H9 (cell line): Measurements from ENCODE around the gene DNAAF1. TPM values are rescaled to one million over a fixed set of nuclear protein-coding genes. Genes with fewer than 3 reads are reported as not detected.

Experiments
- DNase-seq: peaks from one replicate; pipeline ENCODE4 v3.0.0-alpha.2; 2017
- H2AFZ ChIP-seq: one replicate; pipeline ENCODE4 v1.6.1; 2013; ENCODE audit warnings: mild to moderate bottlenecking, low read length, control low read depth, moderate library complexity
- H2AK5ac ChIP-seq: 2 replicates; pipeline ENCODE4 v1.6.1; 2013; ENCODE audit warnings: low read length, control low read depth, mixed read lengths; ENCODE audit not compliant: insufficient read length
- H2BK120ac ChIP-seq: one replicate; pipeline ENCODE4 v1.6.1; 2013; ENCODE audit warnings: low read depth, mild to moderate bottlenecking, low read length, control low read depth, inconsistent platforms; ENCODE audit not compliant: poor library complexity, severe bottlenecking
- H2BK12ac ChIP-seq: 2 replicates; pipeline ENCODE4 v1.6.1; 2013; ENCODE audit warnings: low read length, control low read depth, mixed read lengths, low read depth; ENCODE audit not compliant: insufficient read length
- H2BK15ac ChIP-seq: 2 replicates; pipeline ENCODE4 v1.6.1; 2013; ENCODE audit warnings: low read depth, low read length, control low read depth
- H2BK20ac ChIP-seq: one replicate; pipeline ENCODE4 v1.6.1; 2013; ENCODE audit warnings: low read depth, mild to moderate bottlenecking, low read length, control low read depth, inconsistent platforms; ENCODE audit not compliant: poor library complexity, severe bottlenecking
- H2BK5ac ChIP-seq: 2 replicates; pipeline ENCODE4 v1.6.1; 2013; ENCODE audit warnings: low read length, control low read depth, mixed read lengths; ENCODE audit not compliant: insufficient read length
- H3K14ac ChIP-seq: 2 replicates; pipeline ENCODE4 v1.6.1; 2013; ENCODE audit warnings: low read length, control low read depth; ENCODE audit not compliant: insufficient read depth
- H3K18ac ChIP-seq: 2 replicates; pipeline ENCODE4 v1.6.1; 2013; ENCODE audit warnings: low read depth, mild to moderate bottlenecking, mixed read lengths, low read length, control low read depth; ENCODE audit not compliant: insufficient read length
- H3K23ac ChIP-seq: 2 replicates; pipeline ENCODE4 v1.6.1; 2013; ENCODE audit warnings: low read length, control low read depth, mixed read lengths, low read depth; ENCODE audit not compliant: insufficient read length
- H3K23me2 ChIP-seq: 2 replicates; pipeline ENCODE4 v1.6.1; 2013; ENCODE audit warnings: low read depth, mild to moderate bottlenecking, mixed read lengths, low read length, control low read depth; ENCODE audit not compliant: insufficient read length, poor library complexity, severe bottlenecking
- H3K27ac ChIP-seq: 2 replicates; pipeline ENCODE4 v1.5.1; 2013; ENCODE audit warnings: low read length, control low read depth, mixed read lengths, low read depth; ENCODE audit not compliant: insufficient read length
- H3K27me3 ChIP-seq: 2 replicates; pipeline ENCODE4 v1.6.1; 2013; ENCODE audit warnings: low read length, control low read depth, inconsistent platforms; ENCODE audit not compliant: insufficient read depth
- H3K4ac ChIP-seq: 2 replicates; pipeline ENCODE4 v1.6.1; 2013; ENCODE audit warnings: low read depth, mild to moderate bottlenecking, control low read depth, inconsistent platforms, low read length, moderate library complexity
- H3K4me1 ChIP-seq: 2 replicates; pipeline ENCODE4 v1.6.1; 2013; ENCODE audit warnings: low read length, control low read depth, inconsistent platforms; ENCODE audit not compliant: insufficient read depth
- H3K4me2 ChIP-seq: 2 replicates; pipeline ENCODE4 v1.6.1; 2013; ENCODE audit warnings: low read length, control low read depth, mixed read lengths; ENCODE audit not compliant: insufficient read length, insufficient read depth
- H3K56ac ChIP-seq: 2 replicates; pipeline ENCODE4 v1.6.1; 2013; ENCODE audit warnings: low read depth, mild to moderate bottlenecking, mixed read lengths, low read length, control low read depth; ENCODE audit not compliant: insufficient read length
- H3K79me1 ChIP-seq: 2 replicates; pipeline ENCODE4 v1.6.1; 2013; ENCODE audit warnings: low read depth, mild to moderate bottlenecking, moderate library complexity, low read length, control low read depth, inconsistent platforms; ENCODE audit not compliant: insufficient read depth, poor library complexity, severe bottlenecking
- H3K79me2 ChIP-seq: 2 replicates; pipeline ENCODE4 v1.6.1; 2013; ENCODE audit warnings: low read length, control low read depth, inconsistent platforms; ENCODE audit not compliant: insufficient read depth
- H3K9ac ChIP-seq: 2 replicates; pipeline ENCODE4 v1.6.1; 2013; ENCODE audit warnings: low read length, control low read depth, mixed read lengths; ENCODE audit not compliant: insufficient read length; ENCODE audit errors: extremely low read depth
- H3K9me3 ChIP-seq: one replicate; pipeline ENCODE4 v1.6.1; 2013; ENCODE audit warnings: low read depth, low read length, inconsistent platforms; ENCODE audit not compliant: control insufficient read depth
- H3T11ph ChIP-seq: one replicate; pipeline ENCODE4 v1.6.1; 2013; ENCODE audit warnings: mild to moderate bottlenecking, low read length, control low read depth, inconsistent platforms
- H4K20me1 ChIP-seq: one replicate; pipeline ENCODE4 v1.6.1; 2013; ENCODE audit not compliant: control insufficient read depth, insufficient read length, insufficient read depth
- H4K5ac ChIP-seq: 2 replicates; pipeline ENCODE4 v1.6.1; 2013; ENCODE audit warnings: low read depth, mild to moderate bottlenecking, mixed read lengths, low read length, control low read depth; ENCODE audit not compliant: insufficient read length
- H4K8ac ChIP-seq: replicated peaks from 2 replicates; pipeline ENCODE4 v1.6.1; 2013; ENCODE audit warnings: low read length, control low read depth, mixed read lengths, low read depth; ENCODE audit not compliant: insufficient read length
- H4K91ac ChIP-seq: 2 replicates; pipeline ENCODE4 v1.6.1; 2013; ENCODE audit warnings: low read depth, mild to moderate bottlenecking, moderate library complexity, mixed read lengths, low read length, control low read depth; ENCODE audit not compliant: insufficient read length
- H3K27ac Mint-ChIP-seq, 3 experiments: 2 replicates in 2 of 3; 3 replicates in 1 of 3; pipeline ENCODE4 v1.8.0; 2020 to 2021; ENCODE audit warnings: mixed read lengths in 3 of 3, mild to moderate bottlenecking in 1 of 3, moderate library complexity in 1 of 3
- H3K27me3 Mint-ChIP-seq: 2 replicates; pipeline ENCODE4 v1.8.0; 2021; ENCODE audit warnings: low read depth, mild to moderate bottlenecking, moderate library complexity, mixed read lengths
- H3K36me3 Mint-ChIP-seq, 3 experiments: 2 replicates in 2 of 3; 3 replicates in 1 of 3; pipeline ENCODE4 v1.8.0; 2020 to 2021; ENCODE audit warnings: low read depth in 3 of 3, mixed read lengths in 3 of 3; ENCODE audit not compliant: insufficient read depth in 1 of 3
- H3K4me1 Mint-ChIP-seq, 2 experiments: 2 replicates each; pipeline ENCODE4 v1.8.0; 2020; ENCODE audit warnings: mixed read lengths in 2 of 2
- H3K4me3 Mint-ChIP-seq, 2 experiments: 2 replicates in 1 of 2; 3 replicates in 1 of 2; pipeline ENCODE4 v1.8.0; 2020 to 2021; ENCODE audit warnings: mild to moderate bottlenecking in 2 of 2, mixed read lengths in 2 of 2, moderate library complexity in 1 of 2
- H3K9me3 Mint-ChIP-seq, 2 experiments: 2 replicates in 1 of 2; 3 replicates in 1 of 2; pipeline ENCODE4 v1.8.0; 2020; ENCODE audit warnings: mild to moderate bottlenecking in 2 of 2, mixed read lengths in 2 of 2, moderate library complexity in 1 of 2
- CTCF ChIP-seq: fragments of 200-600 bp; sonication (generic); conservative IDR thresholded peaks from 3 replicates; pipeline ENCODE4 v1.8.0; 2021; ENCODE audit warnings: antibody characterized with exemption, mild to moderate bottlenecking
- WGBS: extraction: QIAGEN DNeasy Blood & Tissue Kit; methylation state at CpG from one replicate; pipeline ENCODE4 v1.1.7; 2013; ENCODE audit warnings: missing lambda C conversion rate, low lambda C conversion rate, mixed read lengths; ENCODE audit not compliant: insufficient read length; ENCODE audit errors: extremely low coverage; 5-methylcytosine and 5-hydroxymethylcytosine counted together
- total RNA-seq: library from RNA; stranded (reverse); gene quantifications from 2 replicates; pipeline ENCODE4 v1.2.1, GENCODE V29; 2021

Gene DNAAF1
- total RNA-seq, 1 experiment from 2014 or later = not detected

GRCh38 chr16:84199097-84199496 is 54.0 kb downstream of the DNAAF1 start:
- Histone ChIP-seq H4K5ac (no peak overlapping the region), H3K18ac (no peak overlapping the region), H3T11ph (no peak overlapping the region), H3K4ac (no peak overlapping the region), H4K20me1 (no peaks in the 10 kb centered on the region), H2AFZ (no peak overlapping the region), H4K8ac (no peak overlapping the region), H3K79me2 (no peaks in the 10 kb centered on the region), H4K91ac (no peak overlapping the region), H3K9me3 (no peaks in the 10 kb centered on the region), H3K27ac (no peak overlapping the region), H2BK5ac (no peak overlapping the region), H2BK120ac (no peak overlapping the region), H3K9ac (no peak overlapping the region), H3K23ac (no peak overlapping the region), H2BK12ac (no peak overlapping the region), H3K79me1 (no peaks in the 10 kb centered on the region), H2BK20ac (no peak overlapping the region), H3K23me2 (no peaks in the 10 kb centered on the region), H3K56ac (no peak overlapping the region), H3K4me1 (no peaks in the 10 kb centered on the region; the same call in 1 of the 2 replicates), H3K27me3 (no peaks in the 10 kb centered on the region), H2AK5ac (no peak overlapping the region), H3K4me2 (no peak overlapping the region), H2BK15ac (no peak overlapping the region), H3K14ac (no peak overlapping the region)
- Mint-ChIP-seq H3K27me3 (peaks cover 1% of the 10 kb centered on the region; the same call in 1 of the 2 replicates), H3K9me3 (no peaks in the 10 kb centered on the region; a peak in 1 of 5 replicates), H3K36me3 (no peaks in the 10 kb centered on the region), H3K4me1 (peaks cover 6 to 26% of the 10 kb centered on the region in 2 experiments; a peak in 3 of 4 replicates), H3K4me3 (no peak overlapping the region; a peak in 1 of 5 replicates), H3K27ac (peak overlapping the region in 1 of 3 experiments; percentile 16; a peak in 1 of 7 replicates)
- no peak for DNase-seq
- no CpG with 5 or more reads among the region's 13 CpGs for WGBS
- no peak for TF ChIP-seq CTCF
